Kidney (tissue), 14 donors: ENCODE results near the gene OR52E6. TPM values are rescaled to one million over a fixed set of nuclear protein-coding genes. Genes with fewer than 3 reads are reported as not detected.

Experiments used
- DNase-seq, 5 donors: peaks; one replicate each; pipeline ENCODE4 v3.0.0-alpha.2; 2013 to 2020
- FAIRE-seq: peaks from 2 replicates; lab custom pipeline; 2012; peaks lifted over from hg19 to GRCh38; lab: Jason Lieb, UNC
- H3K27ac ChIP-seq, 2 donors: one replicate each; pipeline ENCODE4 v1.7.0; 2013; ENCODE audit warnings: low read depth in 2 of 2, low read length in 2 of 2, inconsistent platforms in 1 of 2
- H3K27me3 ChIP-seq: one replicate; pipeline ENCODE4 v1.7.1; 2013; ENCODE audit warnings: low read length, inconsistent platforms; ENCODE audit not compliant: control insufficient read depth, insufficient read depth
- H3K36me3 ChIP-seq, 3 donors: one replicate each; pipeline versions ENCODE4 v1.7.0 to v1.7.1; 2013; ENCODE audit warnings: low read length in 3 of 3, control low read depth in 1 of 3, inconsistent platforms in 1 of 3; ENCODE audit not compliant: insufficient read depth in 3 of 3, control insufficient read depth in 2 of 3
- H3K4me1 ChIP-seq, 3 donors: one replicate each; pipeline versions ENCODE4 v1.7.0 to v1.7.1; 2013; ENCODE audit warnings: low read length in 3 of 3, inconsistent platforms in 1 of 3, low read depth in 1 of 3; ENCODE audit not compliant: control insufficient read depth in 2 of 3, insufficient read depth in 2 of 3
- H3K4me3 ChIP-seq, 3 donors: one replicate each; pipeline versions ENCODE4 v1.7.0 to v1.8.1; 2013; ENCODE audit warnings: low read length in 3 of 3, control low read depth in 1 of 3, inconsistent platforms in 1 of 3
- H3K9ac ChIP-seq, 3 donors: one replicate each; pipeline versions ENCODE4 v1.7.0 to v1.7.1; 2013; ENCODE audit warnings: low read length in 3 of 3, control low read depth in 1 of 3, inconsistent platforms in 1 of 3
- H3K9me3 ChIP-seq, 3 donors: one replicate each; pipeline versions ENCODE4 v1.7.0 to v1.7.1; 2013; ENCODE audit warnings: low read length in 3 of 3, control low read depth in 1 of 3, inconsistent platforms in 1 of 3; ENCODE audit not compliant: control insufficient read depth in 2 of 3, insufficient read depth in 1 of 3
- CTCF ChIP-seq: IDR thresholded peaks from 3 replicates; pipeline ENCODE4 v1.5.1; 2012; ENCODE audit warnings: mild to moderate bottlenecking, moderate library complexity, borderline replicate concordance; ENCODE audit not compliant: insufficient read depth; ENCODE audit errors: extremely low read depth
- intact Hi-C: fragments of 100-400 bp; cut with DNase I; formaldehyde crosslinking; loops from one replicate; pipeline ENCODE4 v1.11.1; 2022
- polyA plus RNA-seq: library from polyadenylated mRNA; stranded (reverse); fragments of 350-450 nt; fragmentation: Illumina TruSeq; extraction: RNeasy Lipid Tissue Mini Kit (QIAGEN cat#74804); gene quantifications from one replicate; pipeline ENCODE4 v1.2.3, GENCODE V29; 2014; ENCODE audit warnings: low read depth, low replicate concordance; ENCODE audit not compliant: insufficient read depth
- total RNA-seq: library from RNA; stranded (reverse); fragmentation: NEBNext Ultra II Directional; extraction: Animal tissue kit (Norgen Biotek cat#: 25700); gene quantifications from one replicate; pipeline ENCODE4 v1.2.1, GENCODE V29; 2021
- donor health status: control.
- donor health status: control.
- donor health status: control.
- donor health status: control.
- donor health status: control.
- donor health status: DM: yes; HTN: yes; CAD: no.
- donor health status: Normal renal cell carcinoma (clear cell type).

The OR52E6 gene
- total and polyA plus RNA-seq, 2 donors from 2014 or later = not detected

- no peak overlapping the region for H3K27ac ChIP-seq
These were observed 23.3 kb downstream of the OR52E6 start for GRCh38 chr11:5818245-5818886.

GRCh38 chr11:5815534-5815933 is 26.2 kb downstream of the OR52E6 start:
- H3K27ac ChIP-seq = no peak overlapping the region
- H3K4me3 ChIP-seq = no peak overlapping the region
- H3K4me1 ChIP-seq = no peaks in the 10 kb centered on the region
- H3K27me3 ChIP-seq = no peaks in the 10 kb centered on the region
- intact Hi-C loops = no loop called here
- TF ChIP-seq CTCF = no peak
- DNase-seq (no peak), FAIRE-seq (no peak)
- no peak overlapping the region for H3K9ac ChIP-seq
- no peaks in the 10 kb centered on the region for H3K36me3 ChIP-seq
- H3K9me3 ChIP-seq = no peaks in the 10 kb centered on the region

More at GRCh38 chr11:5818245-5818886, 23.3 kb downstream of the OR52E6 start:
- DNase-seq (no peak), FAIRE-seq (no peak)
- no peak overlapping the region for H3K9ac ChIP-seq
- no peaks in the 10 kb centered on the region for H3K36me3 ChIP-seq
- intact Hi-C loops = no loop called here
- no peaks in the 10 kb centered on the region for H3K27me3 ChIP-seq
- H3K9me3 ChIP-seq = no peaks in the 10 kb centered on the region
- H3K4me3 ChIP-seq = peak overlapping the region in 1 of 3 donors; percentile 43
- TF ChIP-seq CTCF = no peak
- H3K4me1 ChIP-seq = no peaks in the 10 kb centered on the region

- FAIRE-seq (no peak), DNase-seq (no peak)
- Histone ChIP-seq H3K9ac (no peak overlapping the region), H3K27me3 (no peaks in the 10 kb centered on the region), H3K4me1 (peaks cover 0 to 6% (median 4%) of the 10 kb centered on the region in 3 donors), H3K36me3 (no peaks in the 10 kb centered on the region), H3K9me3 (no peaks in the 10 kb centered on the region), H3K27ac (no peak overlapping the region), H3K4me3 (no peak overlapping the region)
- intact Hi-C loops = no loop called here
- no peak for TF ChIP-seq CTCF
These were observed 31.5 kb downstream of the OR52E6 start for GRCh38 chr11:5809905-5810795.
